NOMO-1 treated with dmso at 0.1 percent for 144 hours (cell line): ENCODE data around the gene GPER1.
"Not testable (repeated sequence)": the region's sequence is repeated elsewhere in the genome, so short reads cannot be mapped to it uniquely, and the experiment has no call there.

ENCODE experiments used
- DNase-seq: peaks from one replicate; lab custom pipeline; 2025; ENCODE audit not compliant: unreplicated experiment; lab: John Stamatoyannopoulos, UW

GPER1 gene

DNA sequence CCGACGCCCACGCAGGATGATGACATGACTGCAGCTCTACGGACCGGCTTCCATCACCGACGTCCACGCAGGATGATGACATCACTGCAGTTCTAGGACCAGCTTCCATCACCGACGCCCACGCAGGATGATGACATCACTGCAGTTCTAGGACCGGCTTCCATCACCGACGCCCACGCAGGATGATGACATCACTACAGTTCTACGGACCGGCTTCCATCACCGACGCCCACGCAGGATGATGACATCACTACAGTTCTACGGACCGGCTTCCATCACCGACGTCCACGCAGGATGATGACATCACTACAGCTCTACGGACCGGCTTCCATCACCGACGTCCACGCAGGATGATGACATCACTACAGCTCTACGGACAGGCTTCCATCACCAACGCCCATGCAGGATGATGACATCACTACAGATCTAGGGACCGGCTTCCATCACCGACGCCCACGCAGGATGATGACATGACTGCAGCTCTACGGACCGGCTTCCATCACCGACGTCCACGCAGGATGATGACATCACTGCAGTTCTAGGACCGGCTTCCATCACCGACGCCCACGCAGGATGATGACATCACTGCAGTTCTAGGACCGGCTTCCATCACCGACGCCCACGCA lies 28.6 kb downstream of the GPER1 start:
- DNase-seq, result not testable (repeated sequence)

DNA sequence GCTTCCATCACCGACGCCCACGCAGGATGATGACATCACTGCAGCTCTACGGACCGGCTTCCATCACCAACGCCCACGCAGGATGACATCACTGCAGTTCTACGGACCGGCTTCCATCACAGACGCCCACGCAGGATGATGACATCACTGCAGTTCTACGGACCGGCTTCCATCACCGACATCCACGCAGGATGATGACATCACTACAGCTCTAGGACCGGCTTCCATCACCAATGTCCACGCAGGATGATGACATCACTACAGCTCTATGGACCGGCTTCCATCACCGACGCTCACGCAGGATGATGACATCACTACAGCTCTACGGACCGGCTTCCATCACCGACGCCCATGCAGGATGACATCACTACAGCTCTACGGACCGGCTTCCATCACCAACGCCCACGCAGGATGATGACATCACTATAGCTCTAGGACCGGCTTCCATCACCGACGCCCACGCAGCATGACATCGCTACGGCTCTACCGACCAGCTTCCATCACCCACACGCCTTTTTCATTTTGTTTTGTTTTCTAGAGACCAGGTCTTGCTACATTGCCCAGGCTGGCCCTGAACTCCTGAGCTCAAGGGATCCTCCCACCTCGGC lies 29.5 kb downstream of the GPER1 start:
- no peak for DNase-seq

DNA sequence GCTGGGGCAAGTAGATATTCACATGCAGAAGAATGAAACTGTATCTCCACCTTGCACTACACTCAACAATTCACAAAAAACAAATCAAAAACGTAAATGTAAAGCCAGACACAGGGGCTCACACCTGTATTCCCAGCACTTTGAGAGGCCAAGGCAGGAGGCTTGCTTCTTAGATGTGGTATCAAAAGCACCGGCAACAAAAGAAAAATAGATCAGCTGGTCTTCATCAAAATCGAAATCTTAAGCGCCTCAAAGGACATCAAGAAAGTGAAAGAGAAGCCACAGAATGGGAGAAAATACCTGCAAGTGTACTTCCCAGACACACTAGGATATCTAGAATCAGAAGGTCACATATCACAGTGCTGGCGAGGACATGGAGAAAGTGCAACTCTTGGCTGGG lies 31.3 kb downstream of the GPER1 start:
- no peak for DNase-seq

DNA sequence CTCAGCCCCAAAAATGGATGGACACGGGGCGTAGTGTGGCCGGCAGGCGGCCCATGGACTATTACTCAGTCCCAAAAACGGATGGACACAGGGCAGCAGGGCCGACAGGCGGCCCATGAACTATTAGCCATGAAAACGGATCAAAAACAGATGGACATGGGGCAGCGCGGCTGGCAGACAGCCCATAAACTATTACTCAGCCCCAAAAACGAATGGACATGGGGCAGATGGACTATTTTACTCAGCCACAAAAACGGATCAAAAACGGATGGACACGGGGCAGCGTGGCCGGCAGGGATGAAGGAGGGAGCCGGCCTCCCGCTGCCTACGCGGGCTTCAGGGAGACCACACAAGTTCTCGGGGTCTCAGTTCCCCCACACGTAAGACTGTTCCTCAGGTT lies 32.9 kb downstream of the GPER1 start:
- DNase-seq, result no peak

DNA sequence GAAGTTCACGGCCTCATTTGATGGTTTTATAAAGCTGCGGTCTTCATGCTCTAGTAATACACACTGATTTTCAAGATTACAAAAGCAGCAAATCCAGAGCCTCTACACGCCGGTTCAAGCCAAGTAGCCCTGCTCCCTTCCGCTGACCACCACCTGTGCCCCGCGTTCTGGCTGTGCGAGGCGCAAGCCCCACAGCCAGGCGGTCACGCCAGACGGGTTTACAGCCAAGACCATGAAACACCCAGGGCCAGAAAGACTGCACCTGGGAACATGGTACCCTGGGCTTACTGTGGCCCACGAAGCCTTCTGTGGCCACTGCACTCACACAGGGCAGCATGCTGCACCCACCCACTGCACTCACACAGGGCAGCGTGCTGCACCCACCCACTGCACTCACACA lies 33.6 kb downstream of the GPER1 start:
- DNase-seq, result no peak

DNA sequence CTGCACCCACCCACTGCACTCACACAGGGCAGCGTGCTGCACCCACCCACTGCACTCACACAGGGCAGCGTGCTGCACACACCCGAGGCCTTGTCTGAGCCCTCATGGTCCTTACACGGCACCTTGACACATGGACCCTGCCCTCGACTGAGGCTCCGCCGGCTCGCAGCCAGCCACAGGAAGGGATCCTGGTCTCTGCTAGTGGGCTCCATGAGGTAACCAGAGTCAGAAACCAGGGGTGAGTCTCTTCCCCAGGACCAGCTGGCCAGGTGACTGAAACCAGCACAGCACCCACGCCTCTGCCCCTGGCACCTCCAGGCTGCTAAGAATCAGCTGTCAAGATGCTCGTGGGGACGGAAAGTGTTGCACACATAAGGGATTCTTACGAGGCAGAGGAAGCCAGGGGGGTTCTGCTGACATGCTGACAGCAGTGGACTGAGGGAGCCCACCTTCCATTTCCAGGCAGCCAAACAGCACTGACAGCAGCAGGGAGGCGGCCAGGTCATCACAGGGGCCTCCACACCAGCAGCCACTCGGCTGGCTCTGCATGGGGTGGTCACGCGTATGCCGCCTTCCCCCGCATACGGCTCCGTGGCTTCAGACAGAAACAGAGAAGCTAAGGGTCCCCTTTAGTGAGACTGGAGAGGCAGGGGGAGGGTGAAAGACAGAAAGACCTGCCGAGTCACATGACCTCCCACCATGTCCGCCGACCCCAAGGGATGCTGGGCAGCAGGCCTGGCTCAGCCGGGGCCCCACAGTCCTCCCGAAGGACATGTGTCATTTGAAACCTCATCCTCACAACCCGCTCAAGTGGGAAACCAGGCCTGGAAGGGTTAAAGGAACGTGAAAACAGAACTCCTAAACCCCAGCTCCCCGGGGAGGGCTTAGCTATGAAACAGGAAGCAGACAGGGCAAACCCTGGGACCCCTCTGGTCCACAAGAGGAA lies 34.2 kb downstream of the GPER1 start:
- no peak for DNase-seq

DNA sequence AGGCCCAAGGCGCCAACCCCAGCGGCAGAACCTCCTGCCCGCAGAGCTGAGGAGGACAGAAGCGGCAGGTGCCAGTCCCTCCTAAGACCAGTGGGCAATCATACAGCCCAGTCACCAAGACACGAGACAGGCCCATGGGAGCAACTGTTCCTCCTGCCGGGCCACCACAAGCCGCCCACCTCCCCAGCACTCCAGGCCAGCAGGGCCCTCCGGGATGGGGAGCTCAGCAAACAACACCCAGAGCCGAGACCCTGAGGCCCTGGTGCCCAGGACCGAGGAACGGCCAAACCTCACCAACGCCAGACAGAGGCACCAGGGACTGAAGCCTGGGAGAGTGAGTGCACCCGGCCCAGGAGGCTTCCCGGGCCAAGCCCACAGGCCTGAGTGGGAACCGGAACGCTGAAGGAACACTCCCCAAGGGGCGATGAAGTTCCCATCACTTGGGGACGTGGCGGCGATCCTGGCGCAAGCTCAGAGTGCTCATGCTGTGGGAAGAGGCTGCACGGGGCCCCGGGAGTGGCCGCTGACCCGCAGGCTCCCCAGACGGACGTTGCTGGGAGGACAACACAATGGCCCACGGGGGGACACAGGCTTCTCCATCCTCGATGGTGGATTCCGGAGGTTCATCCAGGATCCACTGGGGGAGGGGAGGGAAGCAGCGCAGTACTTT lies 35.1 kb downstream of the GPER1 start:
- no peak for DNase-seq

DNA sequence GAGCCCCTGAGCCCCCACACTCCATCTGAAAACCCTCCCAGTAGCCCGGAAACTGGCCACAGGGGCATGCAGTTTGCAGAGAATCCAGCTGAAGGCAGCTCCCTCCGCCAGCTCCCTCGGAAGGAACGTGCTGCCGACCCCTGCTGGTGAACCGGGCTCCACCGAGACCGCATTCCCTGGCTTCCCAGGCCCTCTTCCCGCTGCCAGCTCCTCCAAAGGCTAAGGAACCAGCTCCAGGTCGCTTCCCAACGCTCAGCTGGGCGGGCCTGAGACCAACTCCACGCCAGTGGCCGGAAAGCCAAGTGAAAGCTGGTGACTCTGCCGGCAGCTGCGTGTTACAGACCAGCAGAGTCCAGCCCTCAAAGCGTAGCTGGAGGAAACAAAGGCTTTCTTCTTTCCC lies 35.8 kb downstream of the GPER1 start:
- no peak for DNase-seq

DNA sequence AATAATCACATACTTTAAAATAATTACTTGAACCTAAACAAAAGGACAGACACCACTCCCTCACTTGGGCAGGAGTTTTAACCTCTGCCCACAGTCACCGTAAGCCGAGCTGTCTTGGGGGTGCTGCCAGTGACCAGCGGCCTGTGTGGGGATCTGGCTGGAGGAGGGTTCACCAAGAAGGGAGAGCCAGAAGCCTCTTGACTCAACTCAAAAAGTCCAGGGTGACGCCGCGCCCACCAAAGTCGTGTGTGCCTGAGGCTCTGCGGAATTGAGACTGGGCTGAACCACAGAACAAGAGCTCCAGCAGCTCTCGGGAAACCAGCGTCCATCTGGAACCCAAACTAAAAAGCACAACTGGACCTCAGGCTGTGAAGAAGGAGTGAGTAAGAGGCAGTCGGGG lies 36.3 kb downstream of the GPER1 start:
- DNase-seq, result no peak

DNA sequence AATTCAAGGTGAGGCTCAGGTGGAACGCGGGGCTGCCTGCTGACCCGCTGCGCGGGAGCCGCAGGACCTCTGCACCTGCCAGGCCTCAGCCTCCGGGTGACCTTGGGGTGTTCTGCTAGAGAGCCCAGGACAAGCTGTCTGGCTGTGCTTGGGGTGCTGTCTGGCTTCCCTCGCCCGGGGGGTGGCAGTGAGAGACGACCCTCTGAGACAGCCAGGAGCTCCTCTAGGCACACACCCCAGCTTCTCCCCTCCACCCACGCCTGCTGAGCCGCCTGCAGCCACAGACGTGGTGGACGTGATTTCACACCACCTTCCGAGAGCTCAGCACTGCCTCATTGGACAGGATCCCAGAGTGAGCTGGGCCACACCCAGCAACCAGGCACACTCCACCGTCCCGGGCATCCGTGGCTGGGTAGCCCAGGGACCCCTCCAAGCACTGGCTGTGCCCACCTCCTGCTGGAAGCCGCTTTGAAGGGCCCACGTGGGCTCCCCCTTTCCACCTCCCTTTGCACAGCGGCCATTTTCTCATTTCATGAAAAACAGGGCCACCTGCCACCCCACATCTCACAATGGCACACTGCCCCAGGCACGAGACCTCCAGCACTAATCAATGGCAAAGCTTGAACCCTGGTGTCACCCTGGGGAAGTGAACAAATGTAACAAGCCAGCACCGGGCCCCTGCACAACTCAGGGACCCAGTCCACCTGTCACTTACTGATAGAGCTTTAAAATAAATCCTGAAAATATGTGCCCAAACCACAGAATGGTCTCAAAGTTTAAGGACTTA lies 37.1 kb downstream of the GPER1 start:
- DNase-seq, result no peak

DNA sequence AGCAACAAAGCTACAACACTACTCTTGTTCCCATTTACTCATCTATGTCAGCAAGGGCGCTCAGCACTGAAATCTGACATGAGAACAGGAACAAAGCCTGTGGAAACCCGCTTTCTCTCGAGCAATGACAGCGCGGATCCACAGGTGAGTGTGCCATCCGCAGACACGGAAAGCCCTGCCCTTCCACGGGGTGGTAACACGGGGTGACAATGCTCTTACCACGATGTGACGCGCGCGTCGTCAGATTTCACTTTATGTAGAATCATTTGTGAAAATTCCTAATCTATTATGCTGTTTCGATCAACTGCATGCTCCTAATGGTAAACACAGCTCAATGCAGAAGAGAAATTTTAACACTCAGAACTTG lies 37.7 kb downstream of the GPER1 start:
- no peak for DNase-seq

DNA sequence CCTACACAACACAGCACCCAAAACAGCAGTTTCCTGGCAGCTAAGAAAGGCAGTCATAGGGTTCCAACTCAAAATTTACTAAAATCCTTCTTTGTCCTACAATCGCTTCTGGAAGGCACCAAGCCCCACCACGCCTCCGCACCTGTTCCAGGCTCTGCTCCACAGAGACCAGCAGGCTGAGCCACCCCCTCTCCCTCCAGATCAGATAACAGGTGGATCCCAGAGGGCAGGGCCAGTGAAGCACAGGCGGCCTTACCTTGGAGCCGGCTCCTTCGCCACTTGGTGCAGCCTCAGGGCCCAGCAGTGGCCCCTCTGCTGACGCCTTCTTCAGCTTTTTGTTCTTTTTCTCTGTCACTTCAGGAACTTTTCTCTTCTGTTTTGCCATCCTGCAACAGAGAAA lies 39.1 kb downstream of the GPER1 start:
- DNase-seq, result no peak

DNA sequence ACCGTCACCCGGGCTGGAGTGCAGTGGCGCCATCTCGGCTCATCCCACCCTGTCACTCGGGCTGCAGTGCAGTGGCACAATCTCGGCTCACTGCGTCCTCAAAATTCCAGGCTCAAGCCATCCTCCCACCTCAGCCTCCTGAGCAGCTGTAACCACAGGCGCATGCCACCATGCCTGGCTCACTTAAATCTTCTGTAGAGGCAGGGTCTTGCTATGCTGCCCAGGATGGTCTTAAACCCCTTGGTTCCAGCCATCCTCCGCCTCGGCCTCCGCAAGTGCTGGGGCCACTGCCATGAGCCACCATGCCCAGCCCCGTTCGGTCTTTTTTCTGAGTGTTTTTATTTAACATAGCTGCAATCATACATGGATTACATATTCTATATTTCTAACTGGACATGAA lies 41.5 kb downstream of the GPER1 start:
- no peak for DNase-seq

DNA sequence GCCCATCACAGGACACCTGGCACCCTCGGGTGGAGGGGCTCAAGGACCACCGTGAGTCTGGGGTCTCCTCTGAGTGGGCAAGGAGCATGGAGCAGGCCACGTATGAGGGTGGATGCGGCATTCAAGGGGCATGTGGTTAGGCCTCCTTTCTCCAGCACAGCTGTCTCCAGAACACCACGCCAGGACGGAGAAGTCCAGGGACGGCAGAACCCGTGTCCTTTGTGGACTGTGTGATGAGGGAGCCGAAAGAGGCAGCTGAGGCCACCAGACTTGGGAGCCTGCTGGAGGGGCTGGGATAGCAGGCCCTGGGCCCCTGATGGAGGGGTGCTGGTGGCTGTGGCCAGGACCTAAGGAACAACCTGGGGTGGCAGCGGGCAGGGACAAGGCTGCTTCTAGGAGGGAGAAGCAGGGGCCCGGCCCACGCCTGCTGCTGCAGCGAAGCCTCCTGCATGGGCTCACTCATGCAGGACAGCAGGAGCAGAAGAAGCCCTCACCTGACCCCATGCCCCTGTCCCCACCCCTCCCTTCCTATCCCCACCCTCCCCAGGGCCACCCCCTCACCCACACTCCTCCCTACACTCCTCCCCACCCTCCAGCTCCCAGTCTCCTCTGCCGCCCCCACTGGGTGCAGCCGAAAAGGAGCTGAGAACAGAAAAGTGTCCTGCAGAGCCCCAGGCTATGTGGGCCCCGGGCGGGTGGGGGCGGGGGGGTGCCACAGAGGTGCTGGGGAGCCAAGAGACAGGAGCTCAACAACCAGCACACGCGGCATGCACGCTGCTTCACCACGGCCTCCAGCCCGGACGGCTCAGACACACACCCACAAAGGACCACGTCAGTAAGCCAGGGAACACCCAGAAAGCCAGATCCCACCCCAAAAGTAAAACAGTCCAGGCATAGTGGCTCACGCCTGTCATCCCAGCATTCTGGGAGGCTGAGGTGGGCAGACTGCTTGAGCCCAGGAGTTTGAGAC lies 42.4 kb downstream of the GPER1 start:
- DNase-seq, result no peak

DNA sequence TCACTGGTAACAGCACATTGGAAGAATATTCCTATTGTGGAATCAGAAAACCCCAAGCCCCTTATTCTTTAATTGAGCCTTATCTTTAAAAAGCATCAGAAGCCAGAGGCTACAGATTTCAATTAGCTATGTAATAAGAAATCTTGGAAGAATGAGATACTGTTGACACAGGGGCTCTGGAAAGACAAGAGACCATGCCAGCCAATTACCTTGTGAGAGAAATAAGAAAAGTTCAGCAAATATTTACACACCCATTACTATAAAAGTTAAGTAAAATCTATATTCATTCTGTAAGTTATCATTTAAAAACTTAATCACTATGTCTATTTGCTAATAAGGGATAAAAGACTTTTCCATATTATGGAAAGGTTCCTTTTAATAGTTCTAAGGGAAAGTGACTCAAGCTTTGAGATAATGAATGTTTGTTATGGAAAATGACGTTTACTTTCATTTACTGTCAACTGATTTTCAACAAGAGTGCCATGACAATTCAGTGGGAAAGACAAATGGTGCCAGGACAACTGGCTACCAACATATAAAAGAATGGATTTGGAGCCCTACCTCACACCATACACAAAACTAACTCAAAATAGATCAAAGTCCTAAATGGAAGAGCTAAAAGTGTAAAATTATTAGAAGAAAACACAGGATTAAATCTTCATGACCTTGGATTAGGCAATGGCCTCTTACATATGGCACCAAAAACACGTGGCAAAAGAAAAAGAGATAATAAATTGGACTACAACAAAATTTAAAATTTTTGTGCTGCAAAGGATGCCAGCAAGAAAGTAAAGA lies 43.8 kb downstream of the GPER1 start:
- DNase-seq, result no peak

DNA sequence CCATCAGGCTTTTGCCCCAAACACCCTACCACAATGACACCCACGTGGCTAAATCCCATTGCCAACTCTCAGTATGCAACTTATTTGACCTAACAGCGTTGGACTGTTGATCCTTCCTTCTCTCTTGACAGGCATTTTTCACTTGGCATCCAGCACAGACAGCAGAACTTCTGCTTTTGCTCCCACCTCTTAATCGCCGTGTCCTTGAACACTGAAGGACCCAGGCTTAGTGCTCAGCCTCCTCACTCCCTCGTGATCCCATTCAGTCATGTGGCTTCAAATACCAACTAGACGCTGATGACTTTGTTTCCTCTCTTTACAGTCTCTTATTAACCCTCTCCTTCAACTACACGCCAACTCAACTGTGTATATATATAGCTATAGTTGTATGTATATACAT lies 47.0 kb downstream of the GPER1 start:
- DNase-seq, result no peak

DNA sequence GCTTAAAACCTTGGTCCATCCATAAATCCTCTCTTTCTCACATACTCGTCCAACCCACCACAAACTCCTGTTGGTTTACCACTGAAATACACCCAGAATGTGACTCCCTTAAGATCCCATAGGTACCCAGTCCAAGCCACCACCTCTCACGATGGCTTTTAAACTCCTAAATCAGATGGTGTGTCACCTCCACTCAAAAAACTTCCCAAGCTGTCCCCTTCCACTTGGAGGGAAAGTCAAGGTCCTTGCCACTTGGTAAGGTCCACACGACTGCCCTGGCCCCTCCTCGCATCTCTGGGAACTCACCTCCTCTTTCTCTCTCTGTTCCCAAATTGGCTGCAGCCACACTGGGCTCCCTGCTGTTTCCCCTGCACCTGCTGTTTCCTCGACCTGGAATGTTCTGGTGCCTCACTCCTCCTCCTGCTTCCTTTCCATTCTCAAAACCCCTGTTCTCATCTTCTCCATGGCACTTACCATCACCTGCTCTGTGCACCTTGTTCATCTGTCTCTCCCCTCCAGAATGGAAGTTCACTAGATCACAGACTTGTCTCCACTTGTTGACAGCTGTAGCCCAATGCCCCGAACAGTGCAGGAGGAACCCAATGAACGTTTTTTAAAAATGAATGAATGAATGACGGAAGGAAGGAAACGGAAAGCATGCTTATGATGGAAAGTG lies 49.1 kb downstream of the GPER1 start:
- peak; percentile 16 for DNase-seq

DNA sequence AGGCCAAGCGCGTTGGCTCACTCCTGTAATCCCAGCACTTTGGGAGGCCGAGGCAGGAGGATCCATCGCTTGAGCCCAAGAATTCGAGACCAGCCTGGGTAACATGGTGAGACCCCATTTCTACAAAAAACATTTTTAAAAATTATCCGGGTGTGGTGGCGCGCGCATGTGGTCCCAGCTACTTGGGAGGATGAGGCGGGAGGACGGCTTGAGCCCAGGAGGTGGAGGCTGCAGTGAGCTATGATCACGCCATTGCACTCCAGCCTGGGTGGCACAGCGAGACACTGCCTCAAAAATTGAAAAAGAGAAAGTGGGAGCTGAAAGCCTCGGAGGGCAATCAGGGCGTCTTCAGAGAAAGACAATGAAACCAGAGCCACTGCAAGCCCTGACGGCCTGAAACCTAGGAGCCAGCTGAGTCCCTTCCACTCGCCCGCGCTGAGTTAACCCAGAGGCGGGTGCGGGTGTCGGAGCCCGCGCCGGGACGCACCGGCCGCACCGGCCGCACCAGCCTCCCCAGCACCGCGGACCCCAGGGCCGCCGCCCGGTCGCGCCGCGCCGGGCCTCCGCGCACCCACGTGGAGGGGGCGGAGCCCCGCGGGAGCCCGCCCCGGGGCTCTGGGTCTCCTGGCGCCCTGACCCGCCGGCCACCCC lies 49.7 kb downstream of the GPER1 start:
- no peak for DNase-seq
